Measurements from ENCODE around the gene CHMP4A. TPM values are rescaled to one million over a fixed set of nuclear protein-coding genes. Genes with fewer than 3 reads are reported as not detected.
A peak's percentile ranks its signal among the peaks of the same experiment; 100 is the strongest.

The CHMP4A gene
- total and polyA plus RNA-seq, 2 of the 13 experiments (the other 11 are each of a cell fraction or from before 2014, with no cell fraction given) = 83.6 to 113 TPM

GRCh38 chr14:24243336-24243836 lies 30.1 kb upstream of the CHMP4A start (continued):
- TF ChIP-seq AKNA (CRISPR knock-in tag; IDR thresholded peaks at IDR 0.05; ENCODE audit: borderline replicate concordance) = no peak
- TF ChIP-seq SCMH1 (CRISPR knock-in tag; IDR thresholded peaks at IDR 0.05; ENCODE audit: borderline replicate concordance) = no peak
- TF ChIP-seq, protein P1, sequence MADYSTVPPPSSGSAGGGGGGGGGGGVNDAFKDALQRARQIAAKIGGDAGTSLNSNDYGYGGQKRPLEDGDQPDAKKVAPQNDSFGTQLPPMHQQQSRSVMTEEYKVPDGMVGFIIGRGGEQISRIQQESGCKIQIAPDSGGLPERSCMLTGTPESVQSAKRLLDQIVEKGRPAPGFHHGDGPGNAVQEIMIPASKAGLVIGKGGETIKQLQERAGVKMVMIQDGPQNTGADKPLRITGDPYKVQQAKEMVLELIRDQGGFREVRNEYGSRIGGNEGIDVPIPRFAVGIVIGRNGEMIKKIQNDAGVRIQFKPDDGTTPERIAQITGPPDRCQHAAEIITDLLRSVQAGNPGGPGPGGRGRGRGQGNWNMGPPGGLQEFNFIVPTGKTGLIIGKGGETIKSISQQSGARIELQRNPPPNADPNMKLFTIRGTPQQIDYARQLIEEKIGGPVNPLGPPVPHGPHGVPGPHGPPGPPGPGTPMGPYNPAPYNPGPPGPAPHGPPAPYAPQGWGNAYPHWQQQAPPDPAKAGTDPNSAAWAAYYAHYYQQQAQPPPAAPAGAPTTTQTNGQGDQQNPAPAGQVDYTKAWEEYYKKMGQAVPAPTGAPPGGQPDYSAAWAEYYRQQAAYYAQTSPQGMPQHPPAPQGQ (CRISPR knock-in tag; IDR thresholded peaks at IDR 0.05; ENCODE audit: borderline replicate concordance) = no peak
- no peak for TF ChIP-seq ZNF761 (CRISPR knock-in tag; conservative IDR thresholded peaks at IDR 0.05)
- no peak for TF ChIP-seq ZXDC (CRISPR knock-in tag; IDR thresholded peaks at IDR 0.05)
- TF ChIP-seq RBM39 (IDR thresholded peaks at IDR 0.05; ENCODE audit: low read depth, low read length, poor library complexity, severe bottlenecking) = no peak
- TF ChIP-seq MBNL3 (CRISPR knock-in tag; conservative IDR thresholded peaks at IDR 0.05) = no peak
- 0 out of 2 replicates have a peak, but pooled peaks have one; percentile 11 for TF ChIP-seq AFF4 (CRISPR knock-in tag; IDR thresholded peaks at IDR 0.05)
- TF ChIP-seq ZBTB1 (CRISPR knock-in tag; IDR thresholded peaks at IDR 0.05; ENCODE audit: borderline replicate concordance) = no peak
- TF ChIP-seq SMARCC2 (IDR thresholded peaks at IDR 0.05) = no peak
- no peak for TF ChIP-seq SNAPC5 (CRISPR knock-in tag; IDR thresholded peaks at IDR 0.05; ENCODE audit: borderline replicate concordance)
- no peak for TF ChIP-seq ZNF670 (CRISPR knock-in tag; IDR thresholded peaks at IDR 0.05; ENCODE audit: borderline replicate concordance)

Data from HepG2 (cell line).